H1 (cell line): Measurements from ENCODE around the gene DOCK3.

Source experiments
- CHD2 ChIP-seq: IDR thresholded peaks from 2 replicates; pipeline ENCODE4 v1.6.1; 2012; ENCODE audit warnings: low read length, improper control_type of control experiment
- CREB1 ChIP-seq: IDR thresholded peaks from 2 replicates; pipeline ENCODE4 v1.6.1; 2012; ENCODE audit warnings: inconsistent platforms
- EZH2 ChIP-seq: fragments of 200-600 bp; sonication (generic); IDR thresholded peaks from 2 replicates; pipeline ENCODE4 v1.7.1; 2012; ENCODE audit warnings: low read depth, mild to moderate bottlenecking, moderate library complexity, low read length, inconsistent platforms; ENCODE audit not compliant: severe bottlenecking
- KDM5A ChIP-seq: fragments of 200-600 bp; IDR thresholded peaks from 2 replicates; pipeline ENCODE4 v1.7.1; 2012; ENCODE audit warnings: mild to moderate bottlenecking, low read length, inconsistent platforms, mixed read lengths
- MAFK ChIP-seq: IDR thresholded peaks from 2 replicates; pipeline ENCODE4 v1.6.1; 2012; ENCODE audit warnings: low read depth, mild to moderate bottlenecking, improper control_type of control experiment, low read length
- RAD21 ChIP-seq, 2 experiments: IDR thresholded peaks in 1 of 2; conservative IDR thresholded peaks in 1 of 2; 2 replicates each; pipeline ENCODE4 v1.6.1; 2011; ENCODE audit warnings: low read depth in 2 of 2, low read length in 2 of 2, improper control_type of control experiment in 1 of 2, inconsistent platforms in 1 of 2, mild to moderate bottlenecking in 1 of 2, moderate library complexity in 1 of 2
- SIRT6 ChIP-seq: IDR thresholded peaks from one replicate; pipeline ENCODE4 v1.7.1; 2012; ENCODE audit warnings: low read length, inconsistent platforms
- TF ChIP-seq, protein P1 (sequence below), 3 experiments: IDR thresholded peaks; 1 replicate in 2 of 3; 2 replicates in 1 of 3; pipeline versions ENCODE4 v1.5.1 to v1.6.1; 2011; ENCODE audit warnings: low read length in 3 of 3, mild to moderate bottlenecking in 3 of 3, inconsistent platforms in 2 of 3, low read depth in 1 of 3, moderate library complexity in 1 of 3; ENCODE audit not compliant: insufficient read depth in 1 of 3; ENCODE audit errors: control extremely low read depth in 1 of 3
- TF ChIP-seq, protein P2 (sequence below): IDR thresholded peaks from 2 replicates; pipeline ENCODE4 v1.6.1; 2011; ENCODE audit warnings: low read length, improper control_type of control experiment

DNA sequence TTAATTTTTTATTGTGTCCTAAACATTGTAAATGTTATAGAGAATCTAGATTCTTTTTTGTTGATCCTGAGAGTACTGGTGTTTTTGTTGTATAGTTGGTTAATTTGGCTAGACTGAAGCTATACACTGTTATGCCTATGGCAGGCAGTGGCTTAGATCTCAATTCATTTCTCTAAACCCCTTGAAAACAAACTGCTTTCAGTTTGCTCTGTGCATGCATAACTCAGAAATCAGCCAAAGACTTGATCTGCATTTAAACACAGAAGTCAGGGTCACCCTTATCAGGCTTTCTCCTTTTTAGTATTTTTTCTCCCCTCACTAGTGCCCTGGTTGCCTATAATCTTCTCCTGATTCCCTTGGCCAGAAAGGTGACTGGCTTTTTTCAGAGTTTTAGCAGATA lies 360.9 kb downstream of the DOCK3 start:
- TF ChIP-seq, protein P1, sequence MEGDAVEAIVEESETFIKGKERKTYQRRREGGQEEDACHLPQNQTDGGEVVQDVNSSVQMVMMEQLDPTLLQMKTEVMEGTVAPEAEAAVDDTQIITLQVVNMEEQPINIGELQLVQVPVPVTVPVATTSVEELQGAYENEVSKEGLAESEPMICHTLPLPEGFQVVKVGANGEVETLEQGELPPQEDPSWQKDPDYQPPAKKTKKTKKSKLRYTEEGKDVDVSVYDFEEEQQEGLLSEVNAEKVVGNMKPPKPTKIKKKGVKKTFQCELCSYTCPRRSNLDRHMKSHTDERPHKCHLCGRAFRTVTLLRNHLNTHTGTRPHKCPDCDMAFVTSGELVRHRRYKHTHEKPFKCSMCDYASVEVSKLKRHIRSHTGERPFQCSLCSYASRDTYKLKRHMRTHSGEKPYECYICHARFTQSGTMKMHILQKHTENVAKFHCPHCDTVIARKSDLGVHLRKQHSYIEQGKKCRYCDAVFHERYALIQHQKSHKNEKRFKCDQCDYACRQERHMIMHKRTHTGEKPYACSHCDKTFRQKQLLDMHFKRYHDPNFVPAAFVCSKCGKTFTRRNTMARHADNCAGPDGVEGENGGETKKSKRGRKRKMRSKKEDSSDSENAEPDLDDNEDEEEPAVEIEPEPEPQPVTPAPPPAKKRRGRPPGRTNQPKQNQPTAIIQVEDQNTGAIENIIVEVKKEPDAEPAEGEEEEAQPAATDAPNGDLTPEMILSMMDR (IDR thresholded peaks at IDR 0.05; ENCODE audit: control extremely low read depth in 1 of 3, insufficient read depth in 1 of 3, low read depth in 1 of 3, low read length in 3 of 3) = no peak
- TF ChIP-seq SIRT6 (no peak), CHD2 (no peak), MAFK (no peak), CREB1 (no peak), RAD21 (IDR thresholded peaks at IDR 0.05 in 1 of 2, conservative IDR thresholded peaks at IDR 0.05 in 1 of 2; ENCODE audit: low read depth in 2 of 2, low read length in 2 of 2) (no peak), EZH2 (no peak), KDM5A (no peak)
- TF ChIP-seq, protein P2, sequence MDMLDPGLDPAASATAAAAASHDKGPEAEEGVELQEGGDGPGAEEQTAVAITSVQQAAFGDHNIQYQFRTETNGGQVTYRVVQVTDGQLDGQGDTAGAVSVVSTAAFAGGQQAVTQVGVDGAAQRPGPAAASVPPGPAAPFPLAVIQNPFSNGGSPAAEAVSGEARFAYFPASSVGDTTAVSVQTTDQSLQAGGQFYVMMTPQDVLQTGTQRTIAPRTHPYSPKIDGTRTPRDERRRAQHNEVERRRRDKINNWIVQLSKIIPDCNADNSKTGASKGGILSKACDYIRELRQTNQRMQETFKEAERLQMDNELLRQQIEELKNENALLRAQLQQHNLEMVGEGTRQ = no peak
